GM21447 (cell line): ENCODE measurements around the gene ABO.
"Not testable (repeated sequence)": the region's sequence is repeated elsewhere in the genome, so short reads cannot be mapped to it uniquely, and the experiment has no call there.

Source experiments
- ATAC-seq: cut with Tn5 transposase; IDR thresholded peaks from one replicate; pipeline ENCODE4 v1.9.1; 2021; ENCODE audit not compliant: unreplicated experiment

ABO gene

DNA sequence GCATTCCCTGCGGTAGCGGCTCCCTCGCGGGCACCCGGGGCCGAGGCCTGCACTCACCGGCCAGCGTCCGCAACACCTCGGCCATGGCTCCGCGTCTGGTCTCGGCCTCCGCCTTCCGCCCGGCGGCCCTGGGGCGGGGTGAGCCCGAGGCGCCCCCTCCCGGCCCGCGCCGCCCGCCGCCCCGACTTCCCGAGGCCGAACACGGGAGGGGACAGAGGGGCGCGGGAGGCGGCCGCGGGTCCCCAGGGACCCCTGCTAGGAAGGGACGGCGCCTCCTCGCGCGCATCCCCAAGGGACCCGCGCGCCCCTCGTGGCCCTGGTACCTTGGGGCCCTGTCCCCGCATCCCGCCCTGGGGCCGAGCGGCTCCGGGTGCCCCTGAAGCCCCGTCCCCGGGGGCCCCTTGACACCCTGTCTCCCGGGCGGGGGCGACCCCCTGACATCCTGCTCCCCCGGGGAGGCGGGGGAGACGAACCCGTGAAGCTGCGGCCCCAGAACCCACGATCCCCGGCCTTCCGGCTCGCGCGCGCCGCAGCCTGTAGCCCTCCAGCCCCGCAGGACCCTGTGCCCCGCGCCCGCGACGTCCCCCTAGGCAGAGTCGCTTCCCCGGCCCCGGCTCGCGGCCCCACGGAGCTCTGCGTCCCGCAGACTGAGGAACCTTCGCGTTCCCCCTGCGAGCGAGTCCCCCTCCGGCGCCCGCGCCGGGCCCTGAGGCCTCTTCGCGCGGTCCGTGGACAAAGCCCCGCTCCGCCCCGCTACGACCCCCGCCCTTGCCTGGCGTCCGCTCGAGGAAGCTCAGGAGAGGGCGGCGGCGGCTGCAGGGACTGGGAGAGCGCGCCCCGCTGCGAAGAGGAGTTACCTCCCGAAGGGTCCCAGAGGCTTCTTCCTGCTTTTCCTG is at the start of gene ABO:
Gene ABO (minus strand): TSS at position 97 of the 896 bp plus-strand sequence.
- no peak for ATAC-seq

GRCh38 chr9:133323991-133324703 is 49.1 kb upstream of the ABO start:
- ATAC-seq: no peak

DNA sequence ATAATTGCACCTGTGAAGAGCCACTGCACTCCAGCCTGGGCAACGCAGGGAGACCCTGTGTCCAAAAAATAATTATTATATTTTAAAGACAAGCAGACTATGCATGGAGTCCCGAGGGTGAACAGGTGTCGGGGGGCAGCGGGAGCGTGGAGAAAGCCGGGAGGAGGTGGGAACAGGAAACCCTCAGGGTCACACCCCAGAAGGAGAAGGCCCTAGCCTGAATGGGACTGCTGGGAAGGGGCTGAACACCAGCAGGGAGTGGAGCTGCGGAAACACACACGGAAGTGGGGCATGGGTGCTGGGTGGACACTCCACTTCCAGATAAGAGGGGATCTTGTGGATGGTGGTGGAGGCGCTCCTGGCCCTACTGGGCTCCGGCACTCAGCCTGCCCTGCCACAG is 48.2 kb upstream of the ABO start:
- ATAC-seq: no peak

DNA sequence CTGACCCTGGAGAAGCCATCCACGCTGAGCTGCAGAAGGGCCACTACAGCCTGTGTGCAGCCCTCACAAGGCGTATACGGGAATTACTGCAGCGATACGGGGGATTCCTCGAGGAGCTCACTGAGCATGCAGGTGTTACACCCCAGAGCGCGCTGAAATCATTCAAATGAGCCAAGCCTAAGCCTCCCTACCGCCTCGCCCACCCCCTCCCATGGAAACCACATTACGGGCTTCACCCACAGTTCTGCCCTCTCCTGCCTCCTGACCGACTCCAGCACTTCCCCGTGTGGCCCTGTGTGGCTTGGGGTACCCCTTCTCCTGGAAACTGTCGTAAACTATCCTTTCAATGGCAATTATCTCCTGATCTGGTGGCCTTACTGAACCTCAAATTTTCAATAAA is 47.7 kb upstream of the ABO start:
- no peak for ATAC-seq

DNA sequence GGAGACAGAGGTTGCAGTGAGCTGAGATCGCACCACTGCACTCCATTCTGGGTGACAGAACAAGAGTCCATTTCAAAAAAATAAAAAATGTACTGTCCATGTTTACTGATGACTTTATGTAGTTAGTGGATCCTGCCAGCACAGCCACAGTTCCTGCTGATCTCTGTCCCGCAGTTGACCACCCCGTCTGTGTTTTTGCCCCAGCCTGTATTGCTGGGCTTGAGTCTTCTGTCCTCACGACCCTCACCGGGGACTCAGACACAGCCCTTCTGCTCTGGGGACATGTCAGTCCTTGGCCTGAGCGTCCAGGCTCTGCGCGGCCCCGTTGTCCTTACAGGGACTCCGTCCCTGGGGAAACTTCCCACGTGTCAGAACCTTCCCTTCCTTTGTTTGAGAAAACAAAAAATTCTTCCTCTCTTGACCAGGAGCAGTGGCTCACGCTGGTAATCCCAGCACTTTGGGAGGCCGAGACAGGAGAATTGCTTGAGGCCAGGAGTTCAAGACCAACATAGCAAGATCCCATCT is 46.5 kb upstream of the ABO start:
- ATAC-seq: no peak

DNA sequence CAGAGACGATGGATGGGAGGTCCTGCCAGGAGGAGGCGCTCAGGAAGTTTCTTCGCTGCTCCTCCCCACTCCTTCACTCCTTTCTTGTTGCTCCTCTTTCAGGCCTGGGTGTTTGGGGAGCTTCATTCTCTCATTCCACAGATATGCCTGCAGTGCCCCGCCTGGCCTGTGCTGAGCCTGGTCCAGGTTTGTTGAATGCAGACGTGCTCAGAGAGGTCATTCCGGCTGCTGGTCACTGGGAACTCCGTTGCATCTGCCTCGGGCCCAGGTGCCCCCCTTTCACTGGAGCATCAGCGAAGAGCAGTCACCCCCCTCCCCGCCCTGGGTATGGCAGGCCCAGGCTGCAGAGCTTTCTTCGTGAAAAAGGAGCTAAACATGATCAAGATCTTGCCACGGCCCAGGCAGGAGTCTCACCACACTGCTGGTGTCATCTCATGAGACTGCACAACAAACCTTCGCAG is 45.5 kb upstream of the ABO start:
- no peak for ATAC-seq

GRCh38 chr9:133317551-133317950 is 42.5 kb upstream of the ABO start:
- ATAC-seq: not testable (repeated sequence)

- ATAC-seq: no peak
These were observed 41.0 kb upstream of the ABO start for GRCh38 chr9:133315997-133316396.

DNA sequence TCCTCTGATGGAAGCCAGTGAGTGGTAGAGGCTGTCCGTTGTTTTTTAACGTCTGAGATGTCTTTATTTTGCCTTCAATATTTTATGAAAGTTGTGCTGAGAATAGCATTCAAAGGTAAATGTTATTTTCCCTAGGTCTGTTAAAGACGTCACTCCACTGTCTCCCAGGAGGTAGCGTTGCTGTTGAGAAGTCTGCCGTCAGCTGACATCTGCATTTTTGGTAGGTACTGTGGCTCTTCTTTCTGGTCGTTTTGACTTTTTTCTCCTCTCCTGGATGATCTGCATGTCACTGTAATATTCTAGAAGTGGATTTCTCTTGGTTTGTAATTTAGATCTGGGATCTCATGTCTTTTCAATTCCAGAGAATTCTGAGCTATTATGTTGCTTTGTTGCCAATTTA is 34.6 kb upstream of the ABO start:
- no peak for ATAC-seq

- no peak for ATAC-seq
These were observed 32.3 kb upstream of the ABO start for GRCh38 chr9:133307301-133307700.

GRCh38 chr9:133306242-133307204 is 31.5 kb upstream of the ABO start:
- ATAC-seq: no peak

DNA sequence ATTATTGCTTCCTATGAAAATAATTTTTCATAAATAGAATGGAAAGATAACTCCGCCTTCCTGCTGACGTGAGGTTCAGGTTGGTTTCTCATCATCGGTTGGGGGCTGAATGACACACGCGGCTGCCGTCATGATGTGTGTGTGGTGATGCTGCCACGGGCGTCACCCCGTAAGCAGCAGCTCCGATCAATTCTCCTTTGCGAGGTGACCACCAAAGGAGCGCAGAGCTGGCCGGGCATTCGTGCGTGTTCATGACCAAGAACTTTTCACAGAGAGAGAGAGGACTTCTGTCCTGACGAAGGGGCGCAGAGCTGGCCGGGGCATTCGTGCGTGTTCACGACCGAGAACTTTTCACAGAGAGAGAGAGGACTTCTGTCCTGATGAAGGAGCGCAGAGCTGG is 30.7 kb upstream of the ABO start:
- no peak for ATAC-seq

- no peak for ATAC-seq
These were observed 29.7 kb upstream of the ABO start for GRCh38 chr9:133304477-133305377.

- ATAC-seq: no peak
These were observed 29.1 kb upstream of the ABO start for GRCh38 chr9:133304158-133304470.

DNA sequence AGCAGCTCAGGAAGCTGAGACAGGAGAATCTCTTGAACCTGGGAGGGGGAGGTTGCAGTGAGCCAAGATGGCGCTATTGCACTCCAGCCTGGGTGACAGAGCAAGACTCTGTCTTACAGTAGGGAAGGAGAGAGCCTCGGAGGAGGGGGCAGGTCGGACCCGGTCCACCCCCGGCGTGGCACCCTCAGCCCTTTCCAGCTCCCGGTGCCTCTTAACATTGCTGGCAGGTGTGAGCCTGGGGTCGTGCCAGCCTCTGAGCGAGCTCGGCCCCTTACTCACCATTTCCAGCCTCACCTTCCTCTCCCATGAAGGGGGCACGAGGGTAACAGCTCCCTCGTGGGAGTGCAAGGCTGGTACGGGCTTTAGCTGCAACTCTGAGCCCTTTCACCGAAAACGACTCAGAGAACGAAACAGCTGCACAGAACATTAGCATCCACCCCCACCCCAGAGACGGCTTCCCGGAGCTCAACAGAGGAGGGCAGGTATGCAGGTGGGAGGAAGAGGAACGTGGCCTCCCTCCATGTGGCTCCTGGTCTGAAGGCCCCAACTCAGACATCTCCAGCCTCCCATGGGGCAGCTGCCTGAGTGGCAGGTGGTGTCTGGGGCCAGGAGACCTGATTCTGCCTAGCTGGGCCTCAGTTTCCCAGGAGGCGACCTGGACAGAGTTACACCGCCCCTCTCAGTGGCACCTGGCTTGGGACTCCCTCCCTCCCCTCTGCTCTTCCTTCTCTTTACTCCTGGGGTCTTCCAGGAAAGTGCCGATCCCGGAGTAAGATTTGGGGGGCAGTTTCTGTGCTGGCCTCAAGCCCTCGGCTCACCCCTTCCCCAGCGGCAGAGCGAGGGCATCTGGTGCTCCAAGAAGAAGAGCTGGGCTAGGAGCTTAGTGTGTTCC is 28.5 kb upstream of the ABO start:
- no peak for ATAC-seq

- ATAC-seq: no peak
These were observed 26.5 kb upstream of the ABO start for GRCh38 chr9:133301253-133302230.

DNA sequence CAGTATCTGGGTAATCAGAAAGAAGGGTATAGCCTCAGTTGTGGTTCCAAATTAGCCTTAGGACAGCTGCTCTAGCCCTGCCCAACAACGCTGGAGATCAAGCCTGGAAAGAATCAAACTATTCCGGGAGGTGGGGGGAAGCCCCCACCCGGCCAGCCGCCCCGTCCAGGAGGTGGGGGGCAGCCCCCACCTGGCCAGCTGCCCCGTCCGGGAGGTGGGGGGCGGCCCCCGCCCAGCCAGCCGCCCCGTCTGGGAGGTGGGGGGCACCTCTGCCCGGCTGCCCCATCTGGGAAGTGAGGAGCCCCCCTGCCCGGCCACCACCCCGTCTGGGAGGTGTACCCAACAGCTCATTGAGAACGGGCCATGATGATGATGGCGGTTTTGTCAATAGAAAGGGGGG is 25.0 kb upstream of the ABO start:
- not testable (repeated sequence) for ATAC-seq

DNA sequence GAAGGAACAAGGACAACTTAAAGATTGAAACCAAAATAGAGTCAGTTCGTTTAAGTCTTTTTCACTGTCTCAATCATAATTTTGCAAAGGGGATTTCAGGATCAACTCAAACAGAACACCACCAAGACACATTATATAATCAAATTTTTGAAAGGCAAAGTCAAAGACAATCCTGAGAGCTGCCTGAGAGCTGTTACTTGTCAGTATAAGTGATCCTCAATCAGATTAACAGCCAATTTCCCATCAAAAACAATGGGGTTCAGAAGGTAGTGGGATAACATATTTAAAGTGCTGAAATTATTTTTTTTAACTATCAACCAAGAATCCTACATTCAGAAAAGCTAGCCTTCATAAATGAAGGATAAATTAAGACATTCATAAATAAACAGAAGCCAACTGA is 19.3 kb upstream of the ABO start:
- no peak for ATAC-seq
